Liver (tissue), 3 donors: Measurements from ENCODE around the gene COL5A1.

Experiments used
- ATF3 ChIP-seq: IDR thresholded peaks from 2 replicates; pipeline ENCODE4 v1.6.1; 2016; ENCODE audit warnings: antibody characterized with exemption
- CTCF ChIP-seq: fragments of 150-350 bp; IDR thresholded peaks from 2 replicates; pipeline ENCODE4 v1.5.1; 2017; ENCODE audit warnings: improper control_type of control experiment, low read depth, low read length; ENCODE audit not compliant: missing input control
- GABPA ChIP-seq, 2 donors: IDR thresholded peaks in 1 of 2; conservative IDR thresholded peaks in 1 of 2; 2 replicates each; pipeline ENCODE4 v1.6.1; 2016; ENCODE audit warnings: antibody characterized with exemption in 2 of 2, mild to moderate bottlenecking in 1 of 2, moderate library complexity in 1 of 2
- JUND ChIP-seq, 2 donors: IDR thresholded peaks; 2 replicates each; pipeline ENCODE4 v1.6.1; 2016; ENCODE audit warnings: antibody characterized with exemption in 2 of 2
- MAX ChIP-seq: IDR thresholded peaks from 2 replicates; pipeline ENCODE4 v1.6.1; 2016; ENCODE audit warnings: antibody characterized with exemption
- RAD21 ChIP-seq, 2 donors: IDR thresholded peaks; 2 replicates each; pipeline ENCODE4 v1.6.1; 2016; ENCODE audit warnings: antibody characterized with exemption in 2 of 2, mild to moderate bottlenecking in 2 of 2
- REST ChIP-seq: IDR thresholded peaks from 2 replicates; pipeline ENCODE4 v1.6.1; 2016; ENCODE audit warnings: antibody characterized with exemption, mild to moderate bottlenecking
- SP1 ChIP-seq: IDR thresholded peaks from 2 replicates; pipeline ENCODE4 v1.6.1; 2018; ENCODE audit warnings: antibody characterized with exemption, mild to moderate bottlenecking
- TAF1 ChIP-seq: conservative IDR thresholded peaks from 2 replicates; pipeline ENCODE4 v1.6.1; 2016; ENCODE audit warnings: antibody characterized with exemption, mild to moderate bottlenecking
- YY1 ChIP-seq: IDR thresholded peaks from 2 replicates; pipeline ENCODE4 v1.6.1; 2016; ENCODE audit warnings: antibody characterized with exemption, mild to moderate bottlenecking
- donor health status: healthy.
- donor health status: healthy.

GRCh38 chr9:134889386-134890154, 248.0 kb downstream of the COL5A1 start:
- TF ChIP-seq CTCF = no peak
- no peak for TF ChIP-seq RAD21 (IDR thresholded peaks at IDR 0.05)
- TF ChIP-seq JUND (IDR thresholded peaks at IDR 0.05) = no peak
- TF ChIP-seq TAF1 = no peak
- TF ChIP-seq SP1 = no peak
- no peak for TF ChIP-seq REST
- no peak for TF ChIP-seq ATF3
- TF ChIP-seq MAX = no peak
- TF ChIP-seq GABPA (IDR thresholded peaks at IDR 0.05 in 1 of 2, conservative IDR thresholded peaks at IDR 0.05 in 1 of 2) = no peak
- no peak for TF ChIP-seq YY1
